ENCODE measurements around the gene CHIC2.

GRCh38 chr4:54089875-54090274 lies 25.5 kb upstream of the CHIC2 start:
- TF ChIP-seq POLR2A (IDR thresholded peaks at IDR 0.05; ENCODE audit: low read depth, low read length): no peak
- no peak for TF ChIP-seq TAF1 (IDR thresholded peaks at IDR 0.05; ENCODE audit: borderline replicate concordance, low read depth, low read length)

Data from GM12892 (cell line).